GM21390 (cell line): ENCODE measurements around the gene CENPO.
"Not testable (repeated sequence)": the region's sequence is repeated elsewhere in the genome, so short reads cannot be mapped to it uniquely, and the experiment has no call there.

ENCODE experiments used
- ATAC-seq: cut with Tn5 transposase; IDR thresholded peaks from one replicate; pipeline ENCODE4 v1.9.1; 2021; ENCODE audit not compliant: unreplicated experiment

CENPO gene

DNA sequence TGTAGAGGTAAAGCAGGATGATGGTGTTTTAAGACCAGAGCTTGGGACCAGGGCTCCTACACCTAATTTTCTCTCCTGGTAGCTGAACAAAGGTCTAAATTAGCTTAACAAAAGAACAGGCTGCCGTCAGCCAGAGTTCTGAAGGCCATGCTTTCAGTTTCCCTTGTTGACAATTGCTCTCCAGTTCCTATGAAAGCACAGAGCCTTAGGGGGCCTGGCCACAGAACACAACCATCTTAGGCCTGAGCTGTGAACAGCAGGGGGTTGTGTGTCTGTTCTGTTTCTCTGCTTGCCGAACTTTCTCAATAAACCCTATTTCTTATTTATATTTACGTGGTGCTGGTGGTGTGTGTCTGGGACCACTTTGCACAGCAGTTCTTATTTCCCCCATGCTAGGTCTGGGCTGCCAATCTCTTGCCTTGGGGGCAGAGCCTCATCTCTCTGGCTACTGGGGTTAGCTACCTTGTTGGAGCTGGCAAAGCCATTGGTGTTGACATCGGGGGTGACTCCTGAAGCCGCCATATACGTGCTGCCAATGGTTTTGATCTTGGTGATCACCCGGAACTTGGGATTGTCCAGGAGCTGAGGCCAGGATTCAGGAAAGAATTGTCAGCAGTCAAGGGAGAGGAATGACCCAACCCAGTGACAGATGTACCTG is 29.0 kb downstream of the CENPO start:
- ATAC-seq = no peak

DNA sequence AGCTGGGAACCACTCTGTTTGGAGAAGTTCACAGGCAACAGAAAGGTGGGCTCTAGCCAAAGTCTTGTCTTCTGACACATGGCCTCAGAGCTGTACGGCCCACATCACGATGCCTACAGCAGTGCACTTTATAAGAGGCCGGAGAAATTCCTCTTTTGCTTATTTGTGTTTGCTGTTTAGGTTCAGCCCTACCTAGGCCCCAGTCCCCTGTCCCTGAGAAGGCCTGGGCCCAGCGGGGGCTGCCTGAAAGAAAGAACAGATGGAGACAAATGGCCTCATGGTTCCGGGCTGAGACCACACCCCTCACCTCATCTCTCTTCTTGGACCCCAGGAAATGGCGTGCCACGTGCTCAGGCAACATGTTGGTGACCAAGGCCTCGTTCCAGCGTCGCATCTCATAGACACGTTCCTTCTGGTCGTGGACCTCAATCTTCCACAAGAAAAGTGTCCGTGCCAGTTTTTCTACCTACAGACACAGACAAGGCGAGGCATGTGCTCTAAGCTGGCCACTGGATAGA is 30.9 kb downstream of the CENPO start:
- ATAC-seq = no peak

DNA sequence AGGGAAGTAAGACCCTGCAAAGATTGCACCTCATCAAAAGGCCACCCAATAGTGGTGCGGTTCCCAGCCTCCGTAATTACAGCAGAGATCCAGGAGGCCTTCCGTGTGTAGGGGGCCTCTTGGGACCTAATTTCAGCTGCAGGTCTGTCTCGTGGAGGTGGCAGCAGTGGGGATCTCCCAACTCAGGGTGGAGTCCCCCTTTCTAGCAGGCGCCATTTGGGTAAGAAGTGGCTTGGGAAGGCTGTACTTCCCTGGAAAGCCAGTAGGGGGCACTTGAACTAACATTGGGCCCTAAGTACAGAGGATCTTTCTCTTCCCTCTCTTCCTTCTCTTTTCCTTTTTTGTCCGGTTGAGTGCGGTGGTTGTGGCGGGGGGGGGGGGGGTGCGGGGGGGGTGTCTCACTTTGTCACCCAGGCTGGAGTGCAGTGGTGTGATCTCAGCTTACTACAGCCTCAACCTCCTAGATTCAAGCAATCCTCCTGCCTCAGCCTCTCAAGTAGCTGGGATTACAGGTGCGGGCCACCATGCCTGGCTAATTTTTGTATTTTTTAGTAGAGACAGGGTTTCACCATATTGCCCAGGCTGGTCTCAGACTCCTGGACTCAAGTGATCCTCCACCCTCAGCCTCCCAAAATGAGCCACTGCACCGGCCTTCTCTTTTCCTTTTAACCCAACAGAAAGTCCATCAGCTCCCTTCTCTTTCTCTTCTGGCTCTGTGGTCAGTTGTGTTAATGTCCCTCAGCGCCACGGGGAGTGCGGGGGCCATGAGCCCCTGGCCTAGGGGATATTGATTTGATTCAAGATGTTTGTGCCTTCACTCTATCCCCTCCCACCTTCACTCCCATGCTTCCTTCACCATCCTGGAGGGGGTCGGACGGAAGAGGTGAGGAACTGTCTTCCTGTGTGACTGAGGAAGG is 32.0 kb downstream of the CENPO start:
- ATAC-seq = no peak

DNA sequence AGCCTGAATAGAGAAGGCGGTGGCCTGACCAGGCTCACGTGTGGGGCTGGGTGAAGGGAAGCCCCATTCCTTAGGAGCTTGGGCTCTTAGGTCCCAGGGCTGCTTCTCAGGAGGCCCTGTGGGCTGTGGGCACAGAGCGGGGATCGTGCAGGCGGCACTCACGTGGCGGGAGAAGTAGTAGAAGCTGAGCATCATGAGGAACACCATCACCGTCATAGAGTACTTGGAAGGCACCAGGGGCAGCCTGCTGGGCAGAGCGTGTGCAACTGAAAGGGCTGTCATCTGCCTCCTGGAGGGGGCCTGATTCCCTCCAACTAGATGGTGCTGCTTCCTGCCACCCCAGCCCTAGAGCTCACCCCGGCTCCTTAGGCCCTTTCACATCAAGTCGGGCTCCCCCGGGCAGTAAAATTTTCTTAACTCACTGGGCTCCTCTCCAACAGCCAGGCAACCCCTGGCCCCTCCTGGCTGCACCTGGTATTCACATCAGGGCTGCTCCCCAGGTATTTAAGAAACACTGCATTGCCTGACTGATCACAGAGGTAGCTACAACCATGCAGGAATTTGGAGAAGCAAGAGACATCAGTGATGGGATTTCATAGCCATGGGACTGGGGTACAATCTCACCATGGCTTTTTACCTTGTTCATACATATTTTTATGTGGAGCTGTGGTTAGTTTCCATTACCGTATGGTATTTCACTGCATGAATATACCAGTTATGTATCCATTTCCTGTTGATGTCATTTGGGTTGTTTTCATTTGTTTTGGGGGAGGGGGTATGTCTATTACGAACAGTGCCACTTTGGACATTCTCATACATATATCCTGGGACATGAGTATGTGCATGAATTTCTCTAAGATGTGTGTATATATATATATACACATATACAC is 32.9 kb downstream of the CENPO start:
- no peak for ATAC-seq

DNA sequence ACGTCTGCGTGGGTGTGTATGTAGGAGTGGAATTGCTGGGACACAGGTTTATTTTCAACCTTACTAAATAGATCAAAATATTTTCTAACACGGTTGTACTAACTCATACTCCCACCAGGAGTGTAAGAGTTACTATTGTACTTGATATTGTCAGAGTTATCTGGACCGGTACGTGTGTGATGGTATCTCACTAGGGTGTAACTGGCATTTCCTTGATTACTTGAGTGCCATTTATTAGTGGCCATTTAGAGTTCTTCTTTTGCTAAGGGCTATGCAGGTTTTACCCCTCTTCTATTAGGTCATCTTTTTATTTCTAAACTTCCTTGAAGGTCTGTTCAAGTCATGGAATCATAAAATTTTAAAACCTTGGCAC is 33.5 kb downstream of the CENPO start:
- ATAC-seq = no peak

DNA sequence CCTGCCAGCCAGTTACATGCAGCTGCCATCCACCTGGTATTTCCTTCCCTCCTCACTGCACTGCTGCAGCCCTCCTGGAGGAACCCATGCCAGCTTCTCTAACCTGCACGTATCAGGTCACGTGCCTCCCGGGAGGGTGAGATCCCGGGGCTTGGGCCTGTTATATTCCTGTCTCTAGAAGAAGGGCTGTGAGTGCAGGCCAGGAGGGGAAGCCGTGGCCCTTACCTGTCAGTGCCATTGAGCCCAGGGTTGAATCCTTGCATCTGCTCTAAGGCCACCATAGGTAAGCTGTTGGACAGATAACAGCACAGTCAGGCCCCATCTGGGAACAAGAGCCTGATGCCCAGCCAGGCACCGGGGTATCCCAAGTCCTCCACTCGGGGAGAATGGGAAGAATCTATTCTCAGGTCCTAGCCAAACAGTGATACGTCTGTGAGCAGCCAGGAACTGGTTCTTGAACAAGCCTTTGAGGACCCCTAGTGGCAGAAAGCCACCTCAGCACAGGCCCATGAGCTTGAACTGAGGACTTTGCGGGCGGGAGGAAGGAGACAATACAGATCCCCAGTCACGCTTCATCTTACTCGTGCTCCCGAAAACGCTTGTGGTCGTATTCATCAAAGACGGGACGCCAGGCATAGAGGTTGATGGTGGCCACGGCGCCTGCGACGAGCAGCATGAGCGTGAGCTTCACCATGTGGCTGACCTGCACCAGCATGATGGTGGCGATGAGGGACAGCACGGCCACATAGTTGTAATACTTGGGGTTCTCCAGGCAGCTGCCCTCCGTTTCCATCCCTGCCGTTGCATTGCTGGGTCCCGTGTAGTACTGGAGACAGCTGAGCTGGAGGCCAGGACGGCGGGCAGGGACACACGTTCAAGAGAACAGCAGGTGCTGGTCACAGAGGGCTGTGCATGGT is 34.4 kb downstream of the CENPO start:
- peak; percentile 66 for ATAC-seq

DNA sequence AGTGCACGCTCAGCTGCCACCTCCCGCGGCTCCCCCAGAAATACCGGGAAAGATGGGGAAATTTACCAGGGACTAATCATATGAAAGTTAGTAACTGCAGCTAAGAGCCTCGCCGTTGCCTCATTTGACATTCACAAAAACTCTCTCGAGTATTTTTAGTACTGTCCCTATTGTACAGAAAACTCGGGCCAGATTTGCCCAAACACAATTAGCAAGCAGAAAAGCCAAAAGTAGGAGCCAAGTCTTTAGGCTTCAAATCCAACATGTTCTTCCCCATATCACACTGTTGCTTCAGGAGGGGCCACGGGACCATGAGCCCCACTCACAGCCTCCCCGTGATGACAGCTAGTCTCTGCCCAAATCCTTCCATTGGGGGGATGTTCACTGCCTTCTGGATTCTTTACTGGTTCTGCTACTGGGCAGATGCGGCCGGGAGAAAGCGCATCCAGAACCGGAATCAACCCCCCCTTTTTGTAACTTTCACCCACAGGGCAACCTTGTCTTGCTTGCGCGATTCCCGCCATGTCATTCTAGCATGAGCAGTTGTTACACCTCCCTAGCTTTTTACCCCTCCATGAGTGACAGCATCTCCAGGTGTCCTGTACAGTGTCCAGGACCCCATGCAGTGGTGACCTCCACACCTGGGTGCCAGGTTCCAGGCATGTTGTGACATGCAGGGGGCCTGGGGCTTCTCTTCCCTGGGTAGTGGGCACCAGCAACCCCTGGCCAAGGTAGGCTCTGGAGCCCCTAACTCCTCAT is 35.2 kb downstream of the CENPO start:
- ATAC-seq = no peak

DNA sequence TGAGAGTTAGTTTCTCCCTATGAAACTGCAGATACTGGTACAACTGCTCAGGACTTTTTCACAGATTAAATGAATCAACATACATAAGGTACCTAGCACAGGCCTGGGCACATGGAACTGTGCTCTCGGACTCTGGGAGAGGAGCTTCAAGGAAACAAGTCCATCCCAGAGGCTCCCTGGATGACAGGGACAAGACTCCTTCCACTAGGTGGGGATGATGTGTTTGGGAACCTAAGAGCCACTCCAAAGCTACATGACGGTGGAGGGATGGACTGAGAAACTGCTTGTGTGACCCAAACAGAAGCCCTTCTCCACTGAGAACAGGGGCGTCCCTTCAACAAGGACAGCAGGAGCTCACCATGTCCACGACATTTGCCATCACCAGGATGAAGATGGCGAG is 37.1 kb downstream of the CENPO start:
- no peak for ATAC-seq

DNA sequence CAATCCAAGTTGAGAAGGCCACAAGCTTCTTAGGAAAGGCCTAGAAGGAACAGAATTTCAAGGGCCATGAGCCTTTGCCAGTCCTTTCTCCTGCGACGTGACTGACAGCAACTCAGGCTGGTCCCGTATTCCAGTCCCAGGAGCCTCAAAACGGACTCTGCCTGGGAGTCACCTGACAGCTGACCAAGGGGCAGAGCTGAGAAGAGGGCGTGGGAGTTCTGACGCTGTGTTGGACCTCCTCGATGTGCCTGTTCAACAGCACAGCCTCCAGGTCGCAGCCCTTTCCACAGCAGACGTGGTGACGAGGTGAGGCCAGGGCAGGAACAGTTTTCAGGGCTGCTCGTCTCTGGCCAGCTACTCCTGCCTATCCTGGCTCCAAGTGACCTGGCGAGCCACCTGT is 37.6 kb downstream of the CENPO start:
- no peak for ATAC-seq

DNA sequence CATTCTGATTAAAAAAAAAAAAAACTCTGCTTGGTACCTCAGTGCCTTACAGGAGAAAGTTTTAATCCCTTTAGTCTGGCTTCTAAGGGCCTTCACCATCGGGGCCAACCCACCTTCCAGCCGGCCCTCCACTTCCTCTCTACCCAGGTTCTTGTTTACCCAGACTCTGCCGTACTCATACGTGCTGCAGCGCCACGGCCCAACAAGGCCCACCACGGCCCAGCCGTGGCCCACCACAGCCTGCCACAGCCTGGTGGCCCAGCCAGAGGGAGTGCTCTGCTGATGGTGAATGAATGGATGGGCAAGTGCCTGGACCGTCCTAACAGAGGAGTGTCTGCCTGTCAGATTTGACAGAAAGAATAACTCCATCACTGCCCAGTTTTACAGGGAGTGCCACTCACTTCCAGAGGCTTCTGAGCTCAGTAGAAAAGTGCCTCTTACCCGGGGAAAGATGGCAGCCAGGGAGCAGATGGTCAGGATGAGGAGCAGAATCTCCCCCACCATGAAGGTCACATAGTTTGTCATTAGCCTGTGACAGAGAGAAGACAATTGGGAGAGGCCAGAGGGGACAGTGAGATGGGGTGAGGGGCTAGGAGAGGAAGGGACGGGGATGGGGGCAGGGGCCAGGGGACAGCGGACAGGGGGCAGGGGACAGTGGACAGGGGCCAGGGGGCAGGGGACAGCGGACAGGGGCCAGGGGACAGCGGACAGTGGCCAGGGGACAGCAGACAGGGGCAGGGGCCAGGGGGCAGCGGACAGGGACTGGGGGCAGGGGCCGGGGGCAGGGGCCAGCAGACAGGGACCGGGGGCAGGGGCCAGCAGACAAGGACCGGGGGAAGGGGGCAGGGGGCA is 38.2 kb downstream of the CENPO start:
- no peak for ATAC-seq

DNA sequence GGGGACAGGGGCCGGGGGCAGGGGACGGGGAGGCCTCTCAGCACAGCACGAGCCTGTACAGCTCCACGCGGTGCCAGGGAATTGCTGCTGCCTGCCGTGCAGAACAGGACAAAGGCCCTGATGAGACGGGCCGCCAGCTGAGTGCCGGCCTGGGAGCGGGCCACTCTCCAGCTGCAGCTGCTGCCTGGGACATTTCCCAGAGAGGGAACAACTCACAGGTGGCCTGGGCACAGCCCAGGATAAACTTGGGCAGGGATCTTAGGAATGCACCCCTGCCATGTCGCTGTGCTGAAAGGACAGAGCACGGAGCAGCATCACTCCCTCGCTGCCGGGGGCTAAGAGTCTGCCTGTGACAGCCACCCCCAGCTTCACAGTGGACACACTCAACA is 38.8 kb downstream of the CENPO start:
- ATAC-seq = no peak

DNA sequence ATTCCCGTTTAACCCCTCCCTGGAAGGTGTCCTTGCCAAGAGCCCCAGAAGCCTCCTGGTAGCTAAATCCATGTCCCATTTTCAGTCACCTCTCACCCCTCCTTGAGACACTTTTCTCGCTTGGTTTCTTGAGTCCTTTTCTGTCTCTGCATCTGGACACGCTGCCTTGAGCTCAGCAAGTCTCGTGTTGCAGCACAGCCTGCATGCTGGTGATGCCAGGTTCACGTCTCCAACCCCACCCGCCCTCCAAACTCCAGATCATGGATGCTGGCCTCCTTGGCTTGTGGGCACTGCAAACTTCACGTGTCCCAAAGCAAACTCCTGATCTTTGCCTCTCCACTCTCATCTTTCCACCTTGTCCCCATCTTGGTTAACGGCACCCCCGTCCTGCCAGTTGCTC is 39.3 kb downstream of the CENPO start:
- ATAC-seq = no peak

DNA sequence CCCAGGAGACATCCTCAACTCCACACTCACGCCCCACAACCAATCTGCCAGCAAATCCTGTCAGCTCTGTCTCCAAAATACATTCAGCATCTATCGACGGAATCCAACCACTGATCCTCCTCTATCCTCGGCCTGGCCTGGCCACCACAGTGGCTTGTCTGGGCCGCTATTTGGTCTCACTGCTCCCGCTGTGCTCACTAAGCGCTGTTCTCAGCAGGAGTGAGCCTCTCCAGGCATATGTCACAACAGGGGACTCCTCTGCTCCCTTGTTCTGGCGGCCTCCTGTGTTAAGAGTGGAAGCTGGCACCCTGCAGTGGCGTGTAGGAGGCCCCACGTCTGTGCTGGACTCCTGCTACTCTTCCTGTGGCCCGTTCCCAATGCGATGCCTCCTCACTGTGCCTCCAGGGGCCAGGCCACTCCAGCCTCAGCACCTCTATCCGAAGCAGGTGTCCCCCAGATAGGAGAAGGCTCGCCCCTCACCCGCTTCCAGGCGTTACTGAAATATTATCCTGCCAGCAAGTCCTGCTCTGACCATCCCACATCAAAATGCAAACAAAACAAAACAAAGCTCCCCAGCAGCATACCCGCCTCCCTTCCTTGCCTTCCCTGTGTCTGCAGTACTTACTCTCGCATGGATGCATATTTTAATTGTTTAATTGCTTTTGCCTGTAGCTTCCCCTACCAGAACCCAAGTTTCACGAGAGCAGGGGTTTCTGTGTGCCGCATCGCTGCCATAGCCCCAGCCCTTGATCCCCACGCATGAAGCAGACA is 39.9 kb downstream of the CENPO start:
- no peak for ATAC-seq

DNA sequence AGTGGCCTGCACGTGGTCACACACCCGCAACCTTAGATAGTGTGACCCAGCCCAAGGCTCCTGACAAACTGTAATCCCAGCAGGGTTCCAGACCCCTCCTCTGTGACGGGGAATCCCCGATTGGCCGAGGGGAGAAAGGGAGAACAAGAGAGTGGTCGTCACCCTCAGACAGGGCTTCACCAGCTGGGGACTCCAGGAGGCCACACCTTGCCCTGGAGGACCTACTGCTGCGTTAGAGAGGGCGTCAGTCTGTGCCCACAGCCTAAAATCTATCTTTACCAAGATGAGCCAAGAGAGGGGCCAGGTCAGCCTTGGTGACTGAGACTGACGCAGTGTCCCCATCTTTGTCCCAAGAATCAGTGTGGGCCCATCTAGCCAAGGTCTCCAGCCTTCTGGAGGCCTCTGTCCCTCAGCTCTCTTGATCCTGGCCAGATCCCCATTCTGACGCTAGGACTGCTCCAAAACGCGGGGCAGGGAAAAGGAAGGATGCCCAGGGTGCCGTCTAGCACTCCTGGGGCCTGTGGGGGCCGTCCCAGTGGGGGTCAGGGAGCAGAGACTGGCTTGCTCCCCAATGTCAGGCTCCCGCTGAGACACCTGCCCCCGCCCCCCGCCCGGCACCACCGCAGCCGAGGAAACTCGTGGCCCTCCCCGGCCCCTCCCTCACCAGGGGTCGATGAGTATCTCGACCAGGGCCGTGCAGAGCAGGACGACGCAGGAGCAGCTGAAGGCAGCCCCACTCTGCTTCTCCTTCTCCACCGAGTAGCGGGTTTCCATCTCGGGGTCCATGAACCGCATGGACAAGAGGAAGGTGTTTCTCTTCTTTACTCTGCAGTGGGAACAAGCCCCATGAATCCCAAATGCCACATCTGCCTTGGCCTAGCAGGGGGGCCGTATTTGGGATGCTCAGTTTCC is 40.9 kb downstream of the CENPO start:
- ATAC-seq = no peak

DNA sequence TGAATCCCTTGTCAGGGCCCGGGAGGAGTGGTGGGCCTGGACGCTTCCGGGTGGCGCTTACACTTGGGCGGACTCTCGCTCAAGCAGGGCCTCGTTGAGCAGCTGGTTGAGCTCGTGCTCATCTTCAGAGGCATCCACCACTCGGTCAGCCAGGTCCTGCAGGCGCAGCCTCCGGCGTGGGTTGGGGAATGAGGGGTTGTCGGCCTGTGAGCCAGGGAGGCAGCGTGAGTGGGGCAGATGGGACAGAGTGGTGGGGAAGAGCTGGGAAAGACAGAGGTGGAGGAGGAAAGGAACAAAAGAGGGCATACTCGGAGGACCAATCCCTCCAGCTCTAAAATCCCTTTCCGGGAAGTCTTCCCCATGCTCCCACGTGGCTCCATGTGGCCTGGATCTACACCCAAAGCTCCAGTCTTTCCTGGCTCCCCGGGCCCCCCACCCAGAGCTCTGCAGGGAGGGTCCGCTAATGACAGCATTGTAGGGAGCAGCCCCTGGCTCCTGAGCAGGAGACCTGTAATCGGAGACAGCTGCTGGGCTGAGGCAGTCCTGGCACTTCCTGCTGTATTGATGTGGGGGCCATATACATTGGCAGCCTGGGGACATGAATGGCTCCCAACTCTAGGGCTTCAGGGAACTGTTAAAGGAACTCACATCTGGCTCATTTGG is 41.6 kb downstream of the CENPO start:
- no peak for ATAC-seq

DNA sequence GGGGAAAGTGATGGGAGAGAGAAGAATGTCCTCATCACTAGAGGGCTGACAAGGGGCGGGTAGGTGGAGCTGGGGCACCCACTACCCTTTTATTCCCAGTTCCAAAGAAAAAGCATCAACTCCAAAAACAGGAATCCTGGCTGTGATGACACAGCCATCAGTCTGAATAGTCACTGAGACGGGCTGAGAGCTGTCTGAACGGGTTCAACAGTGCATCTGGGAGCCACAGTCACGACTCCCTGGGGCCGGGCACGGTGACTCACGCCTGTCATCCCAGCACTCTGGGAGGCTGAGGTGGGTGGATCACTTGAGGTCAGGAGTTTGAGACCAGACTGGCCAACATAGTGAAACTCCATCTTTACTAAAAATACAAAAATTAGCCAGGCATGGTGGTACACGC is 42.2 kb downstream of the CENPO start:
- ATAC-seq = not testable (repeated sequence)
